B cell (primary cell): ENCODE measurements around the gene REELD1. TPM values are rescaled to one million over a fixed set of nuclear protein-coding genes. Genes with fewer than 3 reads are reported as not detected.

Experiments used
- ATAC-seq: fragments of 200-7000 bp; cut with Tn5 transposase; one replicate; pipeline ENCODE4 v1.10.0; 2021; ENCODE audit warnings: low read depth, mild to moderate bottlenecking, moderate number of reproducible peaks, moderate library complexity
- CTCF ChIA-PET: fragments of 350-600 bp; sonication (Branson Sonifier 250); formaldehyde crosslinking; loops from one replicate; lab custom pipeline; 2021; ENCODE audit warnings: antibody characterized with exemption, inconsistent platforms; lab: Charles Lee
- POLR2A ChIA-PET: fragments of 350-600 bp; sonication (Branson Sonifier 250); formaldehyde crosslinking; loops from one replicate; lab custom pipeline; 2021; ENCODE audit warnings: antibody characterized with exemption; lab: Charles Lee
- DNase-seq: peaks from one replicate; pipeline ENCODE4 v3.0.0; 2013
- H2AFZ ChIP-seq: 2 replicates; pipeline ENCODE4 v1.6.1; 2012; ENCODE audit warnings: mild to moderate bottlenecking, low read depth, low read length; ENCODE audit not compliant: insufficient read depth, poor library complexity, severe bottlenecking
- H3K27ac ChIP-seq, 2 donors: 1 replicate in 1 of 2; 2 replicates in 1 of 2; pipeline ENCODE4 v1.5.1; 2012 to 2013; ENCODE audit warnings: low read length in 2 of 2, mild to moderate bottlenecking in 2 of 2, moderate library complexity in 1 of 2
- H3K27me3 ChIP-seq, 4 experiments: fragments of 200-600 bp in 1 of 4; sonication (generic) in 1 of 4; replicated peaks in 1 of 4; 1 replicate in 2 of 4; 2 replicates in 2 of 4; pipeline versions ENCODE4 v1.6.1 to v1.7.0; 2013 to 2016; ENCODE audit warnings: low read length in 3 of 4, mild to moderate bottlenecking in 2 of 4, mixed read lengths in 1 of 4, moderate library complexity in 1 of 4; ENCODE audit not compliant: insufficient read depth in 4 of 4, control insufficient read depth in 3 of 4; ENCODE audit errors: control extremely low read depth in 1 of 4
- H3K36me3 ChIP-seq, 2 experiments: replicated peaks in 1 of 2; 1 replicate in 1 of 2; 2 replicates in 1 of 2; pipeline versions ENCODE4 v1.6.1 to v1.7.1; 2013; ENCODE audit warnings: low read length in 1 of 2; ENCODE audit not compliant: insufficient read depth in 2 of 2, control insufficient read depth in 1 of 2; ENCODE audit errors: control extremely low read depth in 1 of 2, extremely low read depth in 1 of 2
- H3K4me1 ChIP-seq, 2 donors: fragments of 200-600 bp in 1 of 2; sonication (generic) in 1 of 2; 1 replicate in 1 of 2; 2 replicates in 1 of 2; pipeline versions ENCODE4 v1.5.1 to v1.6.1; 2013 to 2017; ENCODE audit warnings: low read length in 2 of 2; ENCODE audit not compliant: control insufficient read depth in 2 of 2, insufficient read depth in 2 of 2
- H3K4me2 ChIP-seq: replicated peaks from 2 replicates; pipeline ENCODE3; 2012; ENCODE audit warnings: mild to moderate bottlenecking, low read depth, low read length; ENCODE audit not compliant: poor library complexity, severe bottlenecking
- H3K4me3 ChIP-seq, 5 experiments: fragments of 200-600 bp in 1 of 5; sonication (generic) in 1 of 5; 1 replicate in 3 of 5; 2 replicates in 2 of 5; pipeline versions ENCODE4 v1.5.1 to v1.7.0; 2011 to 2016; ENCODE audit warnings: low read length in 4 of 5, mild to moderate bottlenecking in 4 of 5, low read depth in 2 of 5, control low read depth in 1 of 5, moderate library complexity in 1 of 5; ENCODE audit not compliant: insufficient read depth in 1 of 5; ENCODE audit errors: control extremely low read depth in 1 of 5, extremely low read depth in 1 of 5
- H3K79me2 ChIP-seq: fragments of 200-600 bp; sonication (generic); one replicate; pipeline ENCODE4 v1.6.0; 2016; ENCODE audit warnings: low read length; ENCODE audit not compliant: control insufficient read depth, insufficient read depth
- H3K9ac ChIP-seq: fragments of 200-600 bp; sonication (generic); 2 replicates; pipeline ENCODE4 v1.6.1; 2017; ENCODE audit warnings: mild to moderate bottlenecking, low read length, moderate library complexity
- H3K9me3 ChIP-seq, 3 donors: one replicate each; pipeline versions ENCODE4 v1.6.1 to v1.7.1; 2013; ENCODE audit warnings: low read length in 2 of 3; ENCODE audit not compliant: control insufficient read depth in 2 of 3, insufficient read depth in 1 of 3; ENCODE audit errors: control extremely low read depth in 1 of 3
- H4K20me1 ChIP-seq: 2 replicates; pipeline ENCODE4 v1.6.0; 2012; ENCODE audit warnings: mild to moderate bottlenecking, low read length; ENCODE audit not compliant: insufficient read depth, control insufficient read depth, poor library complexity, severe bottlenecking
- H3K27ac Mint-ChIP-seq: one replicate; pipeline ENCODE4 v1.8.0; 2021; ENCODE audit warnings: mixed read lengths
- H3K27me3 Mint-ChIP-seq: one replicate; pipeline ENCODE4 v1.8.0; 2021; ENCODE audit warnings: mixed read lengths
- H3K4me1 Mint-ChIP-seq: one replicate; pipeline ENCODE4 v1.8.0; 2021; ENCODE audit warnings: mixed read lengths
- H3K4me3 Mint-ChIP-seq: one replicate; pipeline ENCODE4 v1.8.0; 2021; ENCODE audit warnings: mixed read lengths
- H3K9me3 Mint-ChIP-seq: one replicate; pipeline ENCODE4 v1.8.0; 2022; ENCODE audit warnings: mixed read lengths; ENCODE audit not compliant: insufficient read depth
- CTCF ChIP-seq: fragments of 200-600 bp; IDR thresholded peaks from one replicate; pipeline ENCODE4 v1.8.0; 2022; ENCODE audit warnings: antibody characterized with exemption, mild to moderate bottlenecking
- EZH2 ChIP-seq: IDR thresholded peaks from 2 replicates; pipeline ENCODE4 v1.6.1; 2012; ENCODE audit warnings: borderline replicate concordance, low read depth, mild to moderate bottlenecking, moderate library complexity, low read length; ENCODE audit not compliant: insufficient read depth, poor library complexity, severe bottlenecking
- WGBS: methylation state at CpG from one replicate; pipeline ENCODE4 v1.1.5; 2013; ENCODE audit warnings: missing lambda C conversion rate; ENCODE audit not compliant: insufficient coverage; 5-methylcytosine and 5-hydroxymethylcytosine counted together
- intact Hi-C: fragments of 100-400 bp; cut with micrococcal nuclease; formaldehyde crosslinking; loops from one replicate; pipeline ENCODE4 v1.10.0; 2022
- polyA plus RNA-seq: library from polyadenylated mRNA; depleted of rRNA; stranded (reverse); fragments of >200 nt; gene quantifications from 2 replicates; pipeline ENCODE4 v1.2.3, GENCODE V29; 2012
- total RNA-seq, 2 donors: library from RNA; stranded (reverse); fragments of 120-200 nt in 1 of 2; gene quantifications; 1 replicate in 1 of 2; 2 replicates in 1 of 2; pipeline versions ENCODE4 v1.2.3 to v1.2.4, GENCODE V29; 2013 to 2022

The REELD1 gene
- total and polyA plus RNA-seq, 2 donors (not counting 1 experiment from before 2014, with no cell fraction given), result 2.6 to 7.8 TPM

DNA sequence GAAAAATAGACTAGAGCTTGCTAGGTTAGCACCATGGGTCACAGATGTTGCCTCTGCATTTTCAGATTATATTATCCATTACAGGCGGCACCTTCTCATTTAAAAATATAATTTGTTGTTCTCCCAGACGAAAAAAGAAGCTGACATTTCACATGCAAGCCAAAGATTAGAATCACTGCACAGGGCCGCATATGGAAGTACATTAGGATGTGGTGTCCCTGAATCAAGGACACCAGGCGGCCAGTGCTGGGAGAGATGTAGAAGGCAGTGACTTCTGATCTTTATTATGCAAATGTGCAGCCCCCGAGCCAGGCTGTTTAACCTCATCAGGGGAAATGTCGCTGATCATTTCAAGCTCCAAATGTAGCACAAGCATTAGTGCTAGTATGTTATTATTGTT is 22.8 kb downstream of the REELD1 start:
- H3K4me1 ChIP-seq, result peaks cover 0 to 3% of the 10 kb centered on the region in 2 donors
- Mint-ChIP-seq H3K4me3 (no peak overlapping the region), H3K27me3 (peaks cover 2% of the 10 kb centered on the region), H3K27ac (no peak overlapping the region), H3K9me3 (no peaks in the 10 kb centered on the region), H3K4me1 (peaks cover 7% of the 10 kb centered on the region)
- no peaks in the 10 kb centered on the region for H3K36me3 ChIP-seq
- no peaks in the 10 kb centered on the region for H3K79me2 ChIP-seq
- H3K9me3 ChIP-seq, result peaks cover 0 to 2% (median 0%) of the 10 kb centered on the region in 3 donors
- ATAC-seq, result no peak
- WGBS, result 84% methylated on average over 4 of the region's 6 CpGs
- no peak for DNase-seq
- no peak overlapping the region for H3K27ac ChIP-seq
- ChIA-PET POLR2A (no interaction called here), CTCF (no interaction called here)
- H4K20me1 ChIP-seq, result no peaks in the 10 kb centered on the region
- H3K27me3 ChIP-seq, result peaks cover 0 to 5% (median 0%) of the 10 kb centered on the region in 4 experiments
- no peak overlapping the region for H3K4me3 ChIP-seq
- no peak overlapping the region for H3K4me2 ChIP-seq
- no peak overlapping the region for H3K9ac ChIP-seq
- H2AFZ ChIP-seq, result no peak overlapping the region
- no peak for TF ChIP-seq CTCF
- TF ChIP-seq EZH2, result no peak
- intact Hi-C loops, result no loop called here

GRCh38 chr4:146238107-146238506 is 23.8 kb downstream of the REELD1 start:
- no peak for TF ChIP-seq CTCF
- 100% methylated on average over 1 of the region's 3 CpGs for WGBS
- DNase-seq, result no peak
- Histone ChIP-seq H2AFZ (no peak overlapping the region), H3K27me3 (peaks cover 0 to 5% (median 0%) of the 10 kb centered on the region in 4 experiments), H3K4me2 (no peak overlapping the region), H3K4me1 (peaks cover 0 to 3% of the 10 kb centered on the region in 2 donors), H3K4me3 (no peak overlapping the region), H4K20me1 (no peaks in the 10 kb centered on the region), H3K36me3 (no peaks in the 10 kb centered on the region), H3K9me3 (no peaks in the 10 kb centered on the region), H3K27ac (no peak overlapping the region), H3K9ac (no peak overlapping the region), H3K79me2 (no peaks in the 10 kb centered on the region)
- no peak overlapping the region for H3K27ac Mint-ChIP-seq
- CTCF ChIA-PET, result no interaction called here
- H3K9me3 Mint-ChIP-seq, result no peaks in the 10 kb centered on the region
- intact Hi-C loops, result no loop called here
- no peak overlapping the region for H3K4me3 Mint-ChIP-seq
- H3K27me3 Mint-ChIP-seq, result peaks cover 2% of the 10 kb centered on the region
- POLR2A ChIA-PET, result no interaction called here
- peaks cover 10% of the 10 kb centered on the region for H3K4me1 Mint-ChIP-seq
- ATAC-seq, result no peak
